Activated naive CD4-positive, alpha-beta T cell treated with Interleukin-2 at 50 U/mL for 16 hours (primary cell): ENCODE results near the gene THEM5.

Experiments
- DNase-seq: peaks from one replicate; pipeline ENCODE4 v3.0.0-alpha.2; 2020

Gene THEM5

DNA sequence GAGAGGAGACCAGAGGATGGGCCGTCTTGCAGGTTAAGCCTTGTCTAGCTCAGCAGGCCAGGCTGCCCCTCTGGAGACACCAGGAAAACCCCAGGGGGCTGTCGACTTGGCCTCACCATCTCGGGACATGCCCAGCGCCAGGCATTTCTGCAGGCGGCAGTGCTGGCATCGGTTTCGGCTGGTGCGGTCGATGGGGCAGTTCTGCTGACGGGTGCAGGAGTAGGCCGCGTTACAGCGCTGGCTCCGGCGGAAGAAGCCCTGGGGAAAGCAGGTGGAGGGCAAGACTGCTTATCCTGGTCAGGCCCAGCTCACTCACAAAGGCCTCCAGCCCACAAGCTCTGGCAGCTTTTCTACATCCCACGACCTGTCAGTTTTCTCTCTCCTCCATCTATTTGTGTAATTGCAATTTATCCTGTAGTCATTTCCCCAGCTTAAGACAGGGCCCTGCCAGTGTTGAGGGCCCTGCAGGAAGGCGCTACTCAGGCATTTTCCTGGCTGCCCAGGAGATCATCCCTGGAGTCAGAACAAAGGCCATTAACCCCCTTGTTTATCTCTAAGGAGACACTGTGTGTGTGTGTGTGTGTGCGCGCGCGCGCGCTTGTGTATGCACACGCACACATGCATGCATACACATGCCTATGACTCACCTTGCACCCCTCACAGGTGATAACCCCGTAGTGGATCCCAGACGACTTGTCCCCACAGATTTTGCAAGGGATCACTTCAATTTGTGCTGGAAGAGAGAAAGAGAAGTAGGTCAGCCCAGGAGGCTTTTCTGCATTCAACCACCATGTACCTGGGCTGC, 36.8 kb downstream of the THEM5 start:
- no peak for DNase-seq

DNA sequence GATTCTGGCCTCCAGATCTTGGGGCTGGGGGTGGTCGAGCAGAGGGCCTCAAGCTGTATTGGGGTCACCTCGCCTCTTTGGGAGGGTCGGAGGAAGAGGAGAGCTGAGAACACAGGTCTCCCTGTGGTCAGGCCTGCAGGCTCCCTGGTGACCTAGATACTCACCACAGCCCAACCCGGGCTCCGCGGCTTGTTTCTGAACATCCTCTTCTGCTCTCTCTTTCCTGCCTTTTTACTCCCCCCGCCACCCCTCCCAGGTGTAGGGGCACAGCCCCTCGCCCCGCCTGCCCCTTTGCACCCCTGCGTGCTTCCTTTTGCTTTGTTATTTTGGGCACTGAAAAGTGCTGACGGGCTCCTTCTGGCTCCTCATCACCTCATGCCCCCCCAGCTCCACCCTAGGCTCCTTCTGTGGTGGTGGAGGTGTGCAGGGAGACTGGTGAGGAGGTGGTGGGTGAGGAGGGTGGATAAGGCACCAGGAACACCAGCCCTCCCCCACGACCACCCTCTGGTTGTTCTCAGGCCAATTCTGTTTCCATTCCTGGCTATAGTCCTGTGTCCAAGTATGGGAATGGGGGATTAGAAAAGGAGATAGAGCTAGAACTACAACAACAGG, 37.7 kb downstream of the THEM5 start:
- DNase-seq = no peak

DNA sequence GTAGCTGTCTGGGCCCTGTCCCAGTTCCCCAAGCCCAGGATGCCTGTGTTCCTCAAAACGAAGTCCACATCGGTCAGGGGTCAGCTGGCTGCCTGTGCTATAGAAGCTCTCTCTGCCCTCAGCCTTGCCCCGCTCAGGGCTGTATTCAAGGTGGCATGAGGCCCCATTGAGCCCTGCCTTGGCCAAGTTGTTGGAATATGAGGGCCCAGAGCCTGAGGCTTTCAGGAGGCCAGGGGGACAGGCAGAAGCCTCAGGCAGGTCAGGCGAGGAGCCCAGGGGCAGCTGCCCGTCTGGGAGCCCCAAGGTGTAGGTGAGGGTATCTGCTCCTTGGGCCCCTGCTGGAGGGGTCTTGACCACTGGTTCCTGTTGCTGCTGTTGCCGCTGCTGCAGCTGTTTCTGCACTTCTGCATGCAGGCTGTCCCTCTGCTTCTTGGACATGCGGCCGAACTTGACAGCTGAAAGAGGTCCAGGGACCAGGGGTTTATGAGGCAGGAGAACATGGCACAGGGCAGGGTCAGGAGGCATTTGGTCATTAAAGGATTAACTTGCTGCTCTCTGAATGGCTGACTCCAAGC, 38.5 kb downstream of the THEM5 start:
- no peak for DNase-seq

DNA sequence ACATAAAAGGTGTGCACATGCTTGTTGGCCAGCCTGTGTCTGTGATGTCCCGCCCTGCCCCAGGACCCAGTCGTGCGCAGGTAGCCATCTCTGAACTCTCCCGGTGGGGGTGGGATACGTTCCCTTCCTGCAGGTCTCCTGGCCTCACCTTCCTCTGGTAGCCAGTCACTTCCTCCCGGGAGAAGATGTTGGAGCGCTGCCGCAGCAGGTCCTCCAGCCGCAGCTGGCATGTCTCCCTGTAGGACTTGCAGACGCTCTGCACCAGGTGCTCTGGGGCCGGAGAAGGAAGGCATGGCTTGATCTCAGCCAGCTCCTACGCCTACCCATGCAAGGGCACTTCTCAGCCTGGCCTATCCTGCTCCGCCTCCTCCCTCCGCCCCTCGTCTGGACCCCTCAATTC, 39.1 kb downstream of the THEM5 start:
- no peak for DNase-seq

DNA sequence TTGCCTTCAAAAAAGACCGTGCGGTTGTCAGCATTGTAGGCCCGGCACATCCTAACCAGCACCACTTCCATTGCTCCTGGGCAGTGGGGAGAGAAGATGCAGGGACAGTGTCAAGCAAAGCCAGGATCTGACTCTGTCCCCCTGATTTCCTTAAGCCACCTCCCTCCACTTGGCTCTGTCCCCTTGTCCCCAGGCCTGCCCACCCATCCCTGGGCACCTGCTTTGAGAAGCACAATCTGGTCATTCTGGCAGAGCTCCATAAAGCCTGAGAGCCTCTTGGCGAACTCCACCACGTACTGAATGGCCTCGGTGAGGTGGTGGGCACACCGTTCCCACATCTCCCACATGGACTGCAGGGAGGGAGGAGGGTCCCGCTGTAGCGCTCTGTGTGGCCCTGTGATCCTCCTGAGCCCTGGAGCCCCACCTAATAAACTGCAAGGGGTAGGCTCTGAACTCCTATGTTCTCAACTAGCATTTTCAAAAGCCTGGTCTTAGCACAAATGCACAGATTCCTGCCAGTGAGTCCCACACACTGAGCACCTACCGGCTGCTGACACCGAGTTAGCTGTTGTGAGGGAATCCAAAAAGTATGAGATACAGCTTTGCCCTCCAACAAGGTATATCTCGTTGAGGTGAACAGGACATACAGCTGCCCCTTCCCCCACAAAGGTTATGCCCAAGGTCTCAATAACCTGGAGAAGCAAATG, 40.1 kb downstream of the THEM5 start:
- no peak for DNase-seq

DNA sequence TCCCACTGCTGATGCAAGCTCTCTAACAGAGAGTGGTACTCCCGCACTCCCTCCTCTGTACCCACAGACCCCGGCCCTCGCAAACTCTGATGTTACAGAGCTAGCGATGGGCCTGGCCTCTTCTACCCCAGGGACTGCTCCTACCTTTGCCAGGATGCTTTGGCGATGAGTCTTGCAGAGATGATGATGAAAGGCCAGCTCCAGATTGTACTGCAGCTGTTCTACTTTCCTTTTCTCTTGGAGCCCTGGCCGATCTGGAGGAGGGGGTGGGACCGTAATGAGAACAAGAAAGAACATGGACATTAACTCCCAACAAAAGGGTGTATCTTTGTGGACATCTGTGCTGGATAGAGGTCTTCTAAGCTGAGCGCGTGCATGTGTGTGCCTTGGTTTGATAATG, 42.3 kb downstream of the THEM5 start:
- DNase-seq = no peak

DNA sequence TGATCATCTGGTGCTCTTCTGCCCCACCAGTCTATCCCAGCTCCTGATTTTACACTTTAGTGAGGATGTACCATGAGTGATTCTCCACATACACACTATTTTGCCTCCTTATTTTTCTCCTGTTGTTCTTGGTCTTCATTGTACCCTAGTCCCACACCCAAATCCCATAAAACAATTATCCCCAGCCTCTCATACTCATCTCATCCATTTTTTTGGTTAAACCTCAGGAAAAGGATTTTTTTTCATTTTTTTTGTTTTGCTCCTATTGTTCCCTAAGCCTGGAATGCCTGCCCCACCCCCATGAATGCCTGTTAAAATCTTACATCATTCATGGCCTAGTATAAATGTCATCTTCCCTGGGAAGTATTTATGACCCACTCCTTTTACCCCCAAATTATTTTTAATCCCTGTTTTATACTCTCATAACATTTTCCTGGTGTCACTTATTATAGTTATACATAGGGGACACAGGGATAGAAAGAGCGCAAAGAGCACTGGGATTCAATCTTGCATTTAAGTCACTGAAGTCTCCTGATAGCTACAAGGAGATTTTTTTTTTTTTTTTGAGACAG, 43.4 kb downstream of the THEM5 start:
- no peak for DNase-seq

DNA sequence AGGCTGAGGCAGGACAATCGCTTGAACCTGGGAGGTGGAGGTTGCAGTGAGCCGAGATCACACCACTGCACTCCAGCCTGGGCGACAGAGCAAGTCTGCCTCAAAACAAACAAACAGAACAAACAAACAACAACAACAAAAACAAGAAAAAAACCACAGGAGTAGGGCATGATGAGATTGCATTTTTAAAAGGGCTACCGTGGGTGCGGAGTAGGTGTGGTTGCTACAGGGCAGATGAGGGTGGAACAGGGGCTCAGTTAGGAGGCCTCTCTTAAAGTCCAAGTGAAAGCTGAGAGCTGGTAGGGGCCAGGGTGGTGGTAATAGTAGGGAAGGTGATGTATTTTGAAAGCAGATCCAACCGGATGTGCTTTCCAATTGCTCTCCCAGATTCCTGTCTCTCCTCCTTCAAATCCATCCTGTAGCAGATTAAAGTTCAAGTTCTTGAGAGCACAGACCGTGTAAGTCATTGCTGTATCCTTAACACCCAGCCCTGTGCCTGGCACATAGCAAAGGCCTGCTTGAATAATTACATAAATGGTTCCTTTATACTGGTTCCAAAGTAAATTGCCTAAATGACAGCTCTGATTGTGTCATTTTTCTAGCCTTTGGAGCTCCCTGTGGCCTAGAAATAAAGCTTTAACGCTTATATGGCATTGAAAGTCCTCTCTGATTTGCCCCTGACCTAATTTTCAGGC, 44.1 kb downstream of the THEM5 start:
- no peak for DNase-seq

DNA sequence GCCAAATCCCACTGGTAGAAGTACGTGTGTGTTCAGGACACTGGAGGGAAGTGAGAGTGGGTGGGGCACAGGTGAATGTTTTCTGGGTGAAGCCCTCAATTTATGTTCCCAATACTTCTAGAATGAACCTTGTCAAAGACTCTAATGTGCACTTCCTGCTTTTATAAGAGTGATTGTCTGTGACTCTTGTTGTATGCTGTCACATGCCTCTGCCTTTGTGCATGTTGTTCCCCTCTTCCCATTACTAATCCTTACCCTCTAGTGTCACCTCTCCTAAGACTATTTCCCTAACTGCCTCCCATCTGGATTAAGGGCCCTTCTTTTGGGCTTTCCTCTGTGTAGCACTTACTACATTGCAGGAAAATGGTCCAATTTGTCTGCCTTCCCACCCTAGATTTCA, 45.7 kb downstream of the THEM5 start:
- DNase-seq = no peak

DNA sequence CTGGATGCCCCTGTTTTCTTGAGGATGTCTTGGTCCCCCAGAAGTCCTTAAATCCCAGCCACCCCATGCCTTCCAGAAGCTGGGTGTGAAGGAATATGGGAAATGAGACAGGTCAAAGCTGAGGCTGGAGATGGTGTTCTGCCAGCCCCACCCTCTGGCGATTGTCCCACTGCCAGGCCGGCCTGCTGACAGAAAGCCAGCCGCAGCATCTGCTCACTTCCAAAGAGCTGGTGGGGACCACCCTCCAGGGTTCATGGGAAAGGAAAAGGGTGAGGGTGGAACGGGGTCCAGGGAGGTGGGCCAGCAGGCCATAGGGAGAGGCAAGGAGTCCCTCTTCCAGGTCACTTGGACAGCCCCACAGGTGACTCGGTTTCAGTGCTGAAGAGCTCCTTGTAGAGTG, 46.4 kb downstream of the THEM5 start:
- no peak for DNase-seq

DNA sequence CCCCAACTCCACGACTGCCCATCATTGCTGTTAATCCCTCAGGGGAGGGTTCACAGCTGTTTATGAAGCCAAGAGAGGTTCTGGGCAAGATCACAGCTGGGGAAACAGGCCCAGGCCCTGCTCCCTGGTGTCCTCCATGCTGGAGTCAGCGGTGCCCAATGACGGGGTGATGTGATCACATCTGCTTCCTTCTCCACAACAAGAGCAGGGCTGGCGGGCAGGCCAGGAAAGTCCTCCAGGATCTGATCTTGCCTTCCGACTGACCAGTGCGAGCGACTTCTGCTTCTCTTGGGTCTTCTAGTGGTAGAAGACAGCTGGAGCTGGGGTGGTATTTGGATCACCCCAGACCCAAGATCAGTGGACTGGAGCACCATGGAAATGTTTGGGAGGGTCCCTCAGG, 47.3 kb downstream of the THEM5 start:
- DNase-seq = no peak

DNA sequence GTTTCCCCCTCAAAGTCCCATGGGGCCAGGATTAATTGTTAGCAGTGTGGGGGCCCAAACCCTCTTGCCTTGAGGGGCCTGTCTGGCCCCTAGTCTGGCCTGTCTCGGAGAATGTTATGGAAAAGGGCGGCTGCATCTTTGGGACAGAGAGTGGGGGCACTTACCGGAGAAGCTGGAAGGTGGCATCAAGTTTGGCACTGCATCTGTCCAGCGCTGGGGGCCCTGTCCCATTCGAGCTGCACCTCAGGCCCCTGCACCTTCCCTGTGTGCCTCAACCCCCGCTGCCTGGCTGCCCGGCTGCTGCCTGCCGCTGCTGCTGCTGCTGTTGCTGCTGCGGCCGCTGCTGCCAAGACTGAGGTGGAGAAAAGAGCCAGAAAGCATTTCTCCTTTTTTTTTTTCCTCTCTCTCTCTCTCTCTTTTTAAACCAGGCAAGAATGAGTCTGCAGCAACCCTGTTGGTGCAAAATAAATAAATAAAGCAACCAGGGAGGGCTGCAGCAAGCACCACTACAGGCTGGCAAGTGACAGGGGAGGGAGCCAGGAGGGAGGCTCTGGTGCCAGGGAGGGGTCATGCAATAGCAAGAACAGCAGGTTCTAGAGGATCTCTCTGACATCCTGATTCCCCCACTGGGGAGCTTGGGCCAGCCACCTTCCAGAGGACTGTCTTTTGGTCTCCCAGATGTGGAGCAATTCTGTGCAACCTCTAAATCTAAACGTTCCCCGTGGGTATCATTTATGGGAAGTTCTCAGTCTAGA, 48.3 kb downstream of the THEM5 start, which contains the start of gene LINGO4:
Gene LINGO4 (minus strand): TSS at position 354 of the 755 bp plus-strand sequence. CDS start 2,715 bp downstream, outside the sequence.
- no peak for DNase-seq

DNA sequence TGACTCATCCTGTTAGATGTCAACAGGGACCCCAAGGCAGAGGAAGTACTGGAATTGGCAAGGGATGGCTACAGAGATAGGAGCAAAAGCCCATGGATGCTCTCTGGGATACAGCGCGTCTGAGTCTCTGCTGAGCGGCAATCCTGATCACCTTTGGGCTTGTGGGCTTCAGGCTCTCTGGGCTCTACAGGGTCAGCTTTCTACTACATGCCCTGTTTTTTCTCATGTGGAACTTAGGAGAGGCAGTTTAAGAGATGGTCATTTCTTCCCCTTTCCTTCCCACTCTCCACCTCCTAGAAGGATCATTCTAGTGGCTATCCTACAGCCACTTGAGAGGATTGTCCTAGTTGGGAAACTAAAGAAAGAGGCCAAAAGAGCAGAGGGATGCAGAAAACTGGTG, 49.6 kb downstream of the THEM5 start:
- no peak for DNase-seq

DNA sequence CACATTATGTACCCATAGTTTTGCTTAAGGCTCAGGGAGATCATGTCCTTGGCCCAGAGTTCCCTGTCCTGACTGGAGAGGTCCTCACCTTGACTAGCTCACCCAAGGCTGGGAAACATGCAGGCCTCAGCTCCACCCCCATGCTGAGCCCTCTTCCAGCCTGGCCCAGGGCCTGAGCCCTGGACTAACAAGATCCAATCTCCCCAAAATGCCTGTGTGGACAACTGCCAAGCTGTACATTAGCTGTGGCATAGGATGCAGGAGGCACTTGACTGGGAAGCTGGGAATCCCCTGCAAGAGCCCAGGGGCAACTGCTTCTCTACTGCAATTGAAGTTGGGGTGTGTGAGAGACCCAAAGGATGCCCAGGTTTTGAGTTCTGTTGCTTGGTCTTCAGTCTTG, 50.3 kb downstream of the THEM5 start:
- DNase-seq = no peak

DNA sequence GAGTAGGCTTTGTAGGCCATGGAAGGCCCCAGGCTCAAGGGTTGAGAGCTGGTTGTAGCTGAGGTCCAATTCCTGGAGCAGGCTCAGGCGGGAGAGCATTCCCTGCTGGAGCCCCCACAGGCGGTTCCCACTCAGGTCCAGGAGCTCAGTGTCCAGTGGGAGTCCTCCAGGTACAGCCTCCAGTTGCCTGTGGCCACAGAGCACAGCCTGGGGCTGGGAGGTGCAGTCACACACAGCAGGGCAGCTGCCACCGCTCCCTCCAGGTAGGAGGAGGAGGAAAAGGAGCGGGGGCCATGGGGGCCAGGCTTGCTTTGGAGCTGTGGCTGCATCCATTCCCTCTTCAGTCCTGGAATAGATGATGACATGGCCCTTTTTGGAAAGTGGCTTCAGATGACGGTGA, 51.1 kb downstream of the THEM5 start:
- no peak for DNase-seq

DNA sequence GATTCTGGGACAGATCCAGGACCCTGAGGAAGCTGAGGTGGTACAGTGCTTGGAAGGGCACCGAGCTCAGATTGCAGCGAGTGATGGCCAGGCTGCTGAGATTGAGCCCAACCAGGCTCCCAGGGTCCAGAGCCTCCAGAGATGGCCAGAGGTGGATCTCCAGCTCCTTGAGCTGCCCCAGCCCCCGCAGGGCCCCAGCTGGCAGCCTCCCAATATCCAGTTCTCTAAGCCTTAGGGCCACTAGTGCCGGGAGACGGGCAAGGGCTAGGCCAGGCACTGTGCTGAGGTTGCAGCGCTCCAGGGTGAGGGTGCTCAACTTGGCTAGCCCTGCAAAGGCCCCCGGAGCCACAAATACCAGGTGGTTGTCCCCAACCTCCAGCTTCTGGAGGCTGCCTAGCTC, 51.7 kb downstream of the THEM5 start:
- no peak for DNase-seq

DNA sequence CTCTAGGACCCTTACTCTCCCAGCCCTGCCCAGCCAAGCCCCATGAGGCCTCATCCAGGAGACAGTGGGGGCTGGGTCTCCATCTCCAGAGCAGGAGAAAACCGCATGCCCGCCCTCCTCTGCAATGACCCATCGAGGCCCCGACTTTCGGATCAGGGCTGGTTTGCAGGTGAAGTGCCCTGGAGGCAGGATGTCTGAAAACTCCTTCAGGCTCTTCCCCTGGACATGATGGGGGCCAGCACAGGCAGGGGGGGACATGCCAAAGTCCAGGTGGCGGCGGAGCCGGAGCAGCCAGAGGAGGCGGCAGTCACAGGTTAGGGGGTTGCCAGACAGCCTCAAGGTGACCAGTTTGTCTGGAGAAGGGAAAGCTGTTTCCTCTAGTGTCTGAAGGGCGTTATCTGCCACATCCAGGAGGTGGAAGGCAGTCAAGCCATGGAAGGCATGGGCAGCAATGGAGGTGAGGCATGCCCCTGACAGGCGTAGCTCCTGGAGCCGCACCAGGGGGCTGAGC, 52.1 kb downstream of the THEM5 start:
- no peak for DNase-seq

DNA sequence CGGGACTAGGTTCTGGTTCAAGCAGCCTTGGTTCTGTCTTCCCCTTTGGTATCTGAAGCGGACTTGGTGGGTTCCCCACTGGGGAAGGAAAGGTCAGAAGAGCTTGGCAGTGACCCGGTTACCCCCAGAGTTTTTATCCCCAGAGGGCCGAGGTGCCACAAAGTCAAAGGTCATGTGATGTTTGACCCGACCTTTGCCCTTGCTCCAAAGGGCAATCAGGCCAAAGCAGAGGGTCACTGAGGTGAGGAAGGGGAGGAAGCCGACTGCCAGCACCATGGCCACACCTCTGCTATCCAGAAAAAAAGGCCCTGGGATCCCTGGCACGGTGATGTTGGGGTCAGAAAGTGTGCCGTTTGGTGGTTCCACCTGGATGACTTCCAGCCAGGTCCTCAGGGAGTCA, 52.7 kb downstream of the THEM5 start:
- no peak for DNase-seq

DNA sequence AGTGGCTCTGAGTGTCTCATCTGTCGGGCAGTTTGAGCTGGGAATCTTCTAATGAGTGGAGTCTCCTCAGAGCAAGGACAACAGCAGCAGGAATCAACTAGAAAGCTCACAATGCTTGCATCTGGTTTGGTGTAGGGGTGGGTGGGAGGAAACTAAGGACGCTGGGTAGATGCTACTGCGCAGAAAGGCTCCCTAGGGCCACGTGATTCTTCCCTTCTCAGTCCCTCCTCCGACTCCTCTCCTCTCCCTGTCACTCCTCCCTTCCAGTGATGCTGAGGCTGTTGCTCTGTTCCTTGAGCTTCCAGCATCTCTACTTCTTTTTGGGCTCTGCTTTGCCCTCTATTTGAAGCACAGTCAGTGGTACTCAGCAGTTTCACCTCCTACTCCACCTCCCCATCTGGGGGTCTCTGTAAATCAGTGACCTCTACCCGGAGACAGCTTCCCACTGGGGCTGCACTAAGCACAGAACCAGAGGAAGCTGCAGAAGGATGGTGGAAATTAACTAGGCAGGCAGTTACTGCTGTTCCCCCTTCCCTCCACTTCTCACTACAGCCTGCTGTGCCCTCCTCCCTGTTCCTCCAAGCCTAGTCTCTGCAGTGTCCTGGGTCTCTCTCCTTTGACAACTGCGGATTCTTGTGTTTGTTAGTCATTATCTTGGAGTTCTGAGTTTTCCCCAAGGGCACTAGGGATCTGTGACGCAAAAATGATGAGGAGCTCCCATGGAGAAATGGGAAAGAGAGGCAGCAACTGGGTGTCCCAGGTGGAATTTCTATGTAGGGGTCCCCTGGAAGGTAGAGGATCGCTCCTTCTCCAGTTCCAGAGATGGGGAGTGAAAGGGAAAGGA, 54.1 kb downstream of the THEM5 start:
- DNase-seq = no peak

DNA sequence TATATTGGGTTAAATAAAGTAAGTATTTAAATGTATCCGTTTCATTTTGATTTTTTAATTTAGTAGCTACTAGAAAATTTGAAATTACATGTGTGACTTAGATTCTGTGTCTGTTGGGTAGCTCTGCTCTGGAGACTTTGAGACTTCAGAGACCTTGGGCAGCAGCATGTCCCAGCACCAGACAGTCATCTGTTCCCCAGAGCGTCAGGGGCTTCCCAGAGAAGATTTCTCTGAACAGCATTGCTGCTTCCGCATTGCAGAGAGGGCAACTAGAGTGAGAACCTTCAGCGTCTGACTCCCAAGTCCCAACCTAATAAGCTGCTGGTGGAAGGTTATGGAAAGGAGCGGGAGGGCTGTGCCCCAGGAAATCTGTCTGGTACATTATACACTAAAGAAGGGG, 54.9 kb downstream of the THEM5 start:
- DNase-seq = no peak
